GM18511 (cell line): Measurements from ENCODE around the gene SBK3.
"Not testable (repeated sequence)": the region's sequence is repeated elsewhere in the genome, so short reads cannot be mapped to it uniquely, and the experiment has no call there.

Source experiments
- ATAC-seq: cut with Tn5 transposase; IDR thresholded peaks from one replicate; pipeline ENCODE4 v1.9.1; 2021; ENCODE audit warnings: mild to moderate bottlenecking, moderate library complexity; ENCODE audit not compliant: unreplicated experiment

Gene SBK3

DNA sequence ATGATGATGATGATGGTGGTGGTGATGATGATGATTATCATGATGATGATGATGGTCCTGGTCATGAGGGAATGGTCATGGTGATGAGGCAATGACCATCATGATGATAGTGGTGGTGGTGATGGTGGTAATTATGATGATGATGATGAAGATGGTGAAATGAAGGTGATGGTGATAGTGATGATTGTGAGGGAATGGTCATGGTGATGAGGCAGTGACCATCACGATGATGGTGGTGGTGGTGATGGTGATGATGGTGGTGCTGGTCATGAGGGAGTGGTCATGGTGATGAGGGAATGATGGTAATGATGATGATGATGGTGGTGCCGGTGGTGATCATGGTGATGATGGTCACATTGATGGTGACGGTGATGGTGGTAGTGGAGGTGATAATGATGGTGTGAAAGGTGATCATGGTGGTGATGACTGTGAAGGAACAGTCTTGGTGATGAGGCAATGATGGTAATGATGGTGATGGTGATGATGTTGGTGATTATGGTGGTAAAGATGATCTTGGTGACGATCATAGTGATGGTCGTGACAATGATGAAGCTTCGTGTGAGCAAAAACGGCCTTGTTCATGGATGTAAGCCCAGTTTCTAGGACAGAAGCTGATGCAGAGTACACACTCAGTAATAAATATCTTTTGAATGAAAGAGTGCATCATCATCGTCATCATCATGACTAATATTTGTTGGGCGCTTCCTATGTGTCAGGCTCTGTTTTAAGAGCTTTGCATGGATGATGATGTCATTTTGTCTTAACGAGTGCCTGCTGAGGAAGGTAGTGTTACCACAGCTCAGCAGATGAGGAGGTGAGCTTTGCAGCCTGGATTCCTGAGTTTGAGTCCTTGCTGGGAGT lies 25.7 kb downstream of the SBK3 start:
- no peak for ATAC-seq

GRCh38 chr19:55516878-55517620 lies 28.3 kb downstream of the SBK3 start:
- peak; percentile 99 for ATAC-seq

GRCh38 chr19:55508120-55508519 lies 37.2 kb downstream of the SBK3 start:
- ATAC-seq: no peak

GRCh38 chr19:55504981-55505380 lies 40.4 kb downstream of the SBK3 start:
- no peak for ATAC-seq

- ATAC-seq: no peak
Measured at GRCh38 chr19:55504252-55504603, 41.1 kb downstream of the SBK3 start.

DNA sequence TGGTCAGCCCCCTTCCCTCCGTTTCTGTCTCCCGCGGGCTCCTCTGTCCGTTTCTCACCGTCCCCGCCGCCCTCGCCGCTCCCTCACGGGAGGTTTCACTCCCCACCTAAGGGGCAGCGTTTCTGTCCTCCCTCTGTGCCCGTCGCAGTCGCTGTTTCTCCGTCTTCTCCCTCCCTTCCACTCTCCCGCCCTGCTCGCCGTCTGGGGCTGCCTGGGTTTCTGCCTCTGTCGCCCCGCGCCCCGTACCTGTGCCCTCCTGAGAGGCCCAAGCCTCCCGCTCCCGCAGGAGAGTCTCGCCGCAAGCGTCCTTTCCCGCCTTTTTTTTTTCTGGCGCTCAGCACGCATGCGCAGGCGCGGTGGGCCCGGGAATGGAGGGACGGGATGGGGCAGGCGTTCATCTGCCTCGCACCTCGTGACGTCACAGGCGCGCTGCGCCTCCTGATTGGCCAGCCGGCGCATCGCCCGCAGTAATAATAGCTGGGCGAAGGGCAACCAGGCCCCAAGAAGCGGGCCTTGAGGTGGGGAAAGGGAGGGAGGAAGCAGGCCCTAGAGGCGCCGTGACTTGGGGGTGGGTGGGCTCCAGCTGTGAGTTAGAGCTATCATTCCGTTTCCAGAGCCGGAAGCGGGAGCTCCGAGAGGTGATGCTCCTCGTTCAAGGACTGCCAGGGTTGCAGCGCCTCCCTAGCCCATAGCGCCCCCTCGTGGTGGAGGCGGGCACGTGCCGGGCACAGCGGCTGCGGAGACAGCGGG lies 41.7 kb downstream of the SBK3 start:
- ATAC-seq: peak; percentile 96

GRCh38 chr19:55503157-55503501 lies 42.2 kb downstream of the SBK3 start:
- ATAC-seq: no peak

DNA sequence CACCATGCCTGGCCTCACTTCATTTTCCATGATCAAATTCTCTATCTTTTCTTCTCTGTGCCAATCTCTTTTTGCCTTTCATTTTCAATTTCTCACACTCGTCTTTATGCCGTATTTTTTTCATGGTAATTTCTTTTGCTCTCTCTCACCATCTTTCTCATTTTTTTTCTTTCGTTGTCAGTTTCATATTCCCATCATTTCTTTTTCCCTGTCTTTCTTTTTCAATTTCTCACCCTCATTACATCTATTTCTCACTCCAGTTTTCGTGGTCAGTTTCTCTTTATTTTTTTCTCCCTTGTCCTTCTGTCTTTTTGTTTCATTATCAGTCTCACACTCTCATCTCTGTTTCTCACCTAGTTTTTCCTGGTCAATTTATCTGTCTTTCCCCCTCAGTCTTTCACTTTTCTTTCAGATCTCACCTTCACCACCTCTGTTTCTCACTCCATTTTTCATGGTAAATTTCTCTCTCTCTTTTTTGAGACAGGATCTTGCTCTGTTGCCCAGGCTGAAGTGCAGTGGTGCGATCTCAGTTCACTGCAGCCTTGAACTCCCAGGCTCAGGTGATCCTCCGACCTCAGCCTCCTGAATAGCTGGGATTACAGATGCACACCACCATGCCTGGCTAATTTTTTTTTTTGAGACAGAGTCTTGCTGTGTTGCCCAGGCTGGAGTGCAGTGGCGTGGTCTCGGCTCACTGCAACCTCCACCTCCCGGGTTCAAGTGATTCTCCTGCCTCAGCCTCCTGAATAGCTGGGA lies 43.0 kb downstream of the SBK3 start:
- ATAC-seq: no peak

- no peak for ATAC-seq
Measured at GRCh38 chr19:55500368-55500952, 44.9 kb downstream of the SBK3 start.

DNA sequence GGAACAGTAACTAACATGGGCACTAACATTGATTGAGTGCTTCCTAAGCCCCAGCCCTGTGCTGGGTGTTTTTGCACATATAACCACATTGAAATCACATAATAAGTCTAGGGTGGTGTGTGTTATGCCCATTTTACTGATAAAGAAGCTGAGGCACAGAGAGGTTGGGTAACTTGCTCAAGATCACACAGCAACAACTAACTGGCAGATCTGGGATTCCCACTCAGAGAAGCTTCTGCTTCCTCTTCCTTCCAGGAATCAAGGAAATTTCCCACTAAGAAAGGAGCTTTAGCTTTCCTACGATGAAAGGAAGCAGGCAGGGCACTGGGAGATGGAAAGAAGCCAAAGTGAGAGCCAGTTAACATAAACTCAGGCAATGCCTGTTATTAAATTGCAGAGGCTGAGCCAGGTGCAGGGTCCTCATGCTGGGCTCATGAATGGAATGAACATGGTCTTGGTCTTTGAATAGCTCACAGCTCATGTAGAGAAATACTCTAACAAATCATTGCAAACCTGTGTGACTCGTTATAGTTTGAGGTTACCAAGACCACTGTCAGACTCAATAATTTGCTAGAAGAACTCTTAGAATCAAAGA lies 47.0 kb downstream of the SBK3 start:
- no peak for ATAC-seq

DNA sequence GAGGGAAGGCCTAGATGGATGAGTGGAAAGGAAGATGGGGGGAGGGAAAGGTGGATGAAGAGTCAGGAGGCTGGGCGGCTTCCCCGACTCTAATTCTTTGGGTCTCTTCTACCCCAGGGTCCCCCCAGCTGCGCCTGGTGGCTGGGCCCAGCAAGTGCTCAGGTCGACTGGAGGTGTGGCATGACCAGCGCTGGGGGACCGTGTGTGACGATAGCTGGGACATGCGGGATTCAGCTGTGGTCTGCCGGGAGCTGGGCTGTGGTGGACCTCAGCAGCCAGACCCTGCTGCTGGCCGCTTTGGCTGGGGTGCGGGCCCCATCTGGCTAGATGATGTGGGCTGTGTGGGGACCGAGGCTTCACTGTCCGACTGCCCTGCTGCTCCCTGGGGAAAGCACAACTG lies 47.6 kb downstream of the SBK3 start:
- no peak for ATAC-seq

GRCh38 chr19:55496820-55497219 lies 48.5 kb downstream of the SBK3 start:
- ATAC-seq: not testable (repeated sequence)

DNA sequence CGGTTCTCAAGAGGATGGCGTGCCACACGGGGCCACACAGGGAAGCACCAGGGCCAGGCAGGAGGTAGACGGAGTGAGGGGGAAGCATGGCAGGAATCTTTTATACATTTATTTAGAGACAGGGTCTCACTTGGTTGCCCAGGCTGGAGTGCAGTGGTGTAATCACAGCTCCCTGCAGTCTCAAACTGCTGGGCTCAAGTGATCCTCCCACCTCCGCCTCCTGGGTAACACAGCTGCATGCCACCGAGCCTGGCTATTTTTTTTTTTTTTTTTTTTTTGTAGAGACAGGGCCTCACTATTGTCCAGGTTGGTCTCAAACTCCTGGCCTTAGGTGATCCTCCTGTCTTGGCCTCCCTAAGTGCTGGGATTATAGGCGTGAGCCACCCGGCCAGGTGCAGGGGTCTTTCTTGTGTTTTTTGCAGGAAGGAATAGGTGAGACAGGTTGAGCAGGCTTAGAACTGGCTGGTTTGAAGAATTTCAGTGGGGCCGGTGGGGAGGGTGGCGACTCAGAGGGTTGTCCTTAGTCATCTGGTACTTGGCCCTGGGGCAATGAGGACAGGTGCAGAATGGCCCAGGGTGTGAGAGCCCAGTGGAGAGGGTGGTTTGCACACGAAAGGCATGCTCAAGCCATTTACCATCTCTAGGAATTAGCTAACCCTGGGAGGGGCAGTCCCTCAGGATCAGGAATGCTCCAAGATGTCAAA lies 49.5 kb downstream of the SBK3 start:
- no peak for ATAC-seq

GRCh38 chr19:55494172-55494761 lies 51.1 kb downstream of the SBK3 start:
- ATAC-seq: no peak

GRCh38 chr19:55493645-55494171 lies 51.6 kb downstream of the SBK3 start:
- no peak for ATAC-seq

GRCh38 chr19:55493052-55493644 lies 52.2 kb downstream of the SBK3 start:
- ATAC-seq: no peak

DNA sequence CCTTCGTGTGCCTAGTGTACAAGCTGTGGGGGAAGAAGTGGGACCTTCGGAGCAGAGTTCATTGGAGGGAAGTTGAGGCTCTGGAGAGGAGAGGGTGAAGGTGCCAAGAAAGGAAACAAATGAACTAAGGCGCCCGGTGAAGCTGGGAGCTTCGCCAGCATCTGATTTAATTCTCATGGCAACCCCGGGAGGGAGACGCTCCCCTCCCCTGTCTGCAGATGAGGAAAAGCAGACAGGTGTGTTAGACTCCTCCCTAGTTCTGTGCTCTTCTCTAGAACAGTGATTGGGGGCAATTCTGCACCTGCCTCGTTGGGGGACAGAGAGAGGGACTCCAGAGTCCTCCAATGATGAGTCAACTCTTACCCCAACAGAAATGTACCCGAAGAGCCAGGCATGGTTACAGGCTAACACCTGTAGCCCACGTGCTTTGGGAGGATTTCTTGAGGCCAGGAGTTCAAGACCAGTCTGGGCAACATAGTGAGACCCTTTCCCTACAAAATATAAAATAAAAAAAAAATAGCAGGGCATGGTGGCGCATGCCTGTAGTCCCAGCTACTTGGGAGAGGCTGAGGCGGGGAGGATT lies 52.9 kb downstream of the SBK3 start:
- no peak for ATAC-seq
